GM12875 (cell line): ENCODE data around the gene TBC1D19.

ENCODE experiments used
- H3K4me3 ChIP-seq: one replicate; pipeline ENCODE4 v1.5.1; 2011; ENCODE audit warnings: low read depth, low read length, control low read depth
- TF ChIP-seq, protein P1 (sequence below): IDR thresholded peaks from 2 replicates; pipeline ENCODE4 v1.5.1; 2011; ENCODE audit warnings: low read depth, mild to moderate bottlenecking, control low read depth, inconsistent platforms, low read length, moderate library complexity, borderline replicate concordance; ENCODE audit not compliant: insufficient read depth

The TBC1D19 gene

DNA sequence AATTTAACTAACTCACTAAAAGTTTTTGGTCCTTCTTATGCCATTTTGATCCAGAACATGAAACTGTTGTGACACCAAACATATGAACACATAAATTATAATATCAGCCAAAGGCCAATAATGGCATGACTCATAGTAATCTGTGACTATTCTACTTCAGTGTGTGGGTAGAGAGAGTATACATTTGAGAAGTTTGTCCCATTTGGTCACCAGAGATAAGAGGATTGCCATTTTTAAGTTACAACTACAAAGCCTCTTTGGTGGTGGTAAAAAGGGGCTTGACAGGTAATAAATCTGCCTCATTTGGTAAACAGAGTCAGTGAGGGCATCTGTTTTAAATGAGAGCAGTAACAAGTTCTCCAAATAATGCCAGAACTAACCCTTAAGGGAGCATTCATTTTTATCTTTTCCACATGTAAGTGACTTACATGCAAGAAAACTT is 117.9 kb downstream of the TBC1D19 start:
- TF ChIP-seq, protein P1, sequence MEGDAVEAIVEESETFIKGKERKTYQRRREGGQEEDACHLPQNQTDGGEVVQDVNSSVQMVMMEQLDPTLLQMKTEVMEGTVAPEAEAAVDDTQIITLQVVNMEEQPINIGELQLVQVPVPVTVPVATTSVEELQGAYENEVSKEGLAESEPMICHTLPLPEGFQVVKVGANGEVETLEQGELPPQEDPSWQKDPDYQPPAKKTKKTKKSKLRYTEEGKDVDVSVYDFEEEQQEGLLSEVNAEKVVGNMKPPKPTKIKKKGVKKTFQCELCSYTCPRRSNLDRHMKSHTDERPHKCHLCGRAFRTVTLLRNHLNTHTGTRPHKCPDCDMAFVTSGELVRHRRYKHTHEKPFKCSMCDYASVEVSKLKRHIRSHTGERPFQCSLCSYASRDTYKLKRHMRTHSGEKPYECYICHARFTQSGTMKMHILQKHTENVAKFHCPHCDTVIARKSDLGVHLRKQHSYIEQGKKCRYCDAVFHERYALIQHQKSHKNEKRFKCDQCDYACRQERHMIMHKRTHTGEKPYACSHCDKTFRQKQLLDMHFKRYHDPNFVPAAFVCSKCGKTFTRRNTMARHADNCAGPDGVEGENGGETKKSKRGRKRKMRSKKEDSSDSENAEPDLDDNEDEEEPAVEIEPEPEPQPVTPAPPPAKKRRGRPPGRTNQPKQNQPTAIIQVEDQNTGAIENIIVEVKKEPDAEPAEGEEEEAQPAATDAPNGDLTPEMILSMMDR, result no peak
- no peak overlapping the region for H3K4me3 ChIP-seq

DNA sequence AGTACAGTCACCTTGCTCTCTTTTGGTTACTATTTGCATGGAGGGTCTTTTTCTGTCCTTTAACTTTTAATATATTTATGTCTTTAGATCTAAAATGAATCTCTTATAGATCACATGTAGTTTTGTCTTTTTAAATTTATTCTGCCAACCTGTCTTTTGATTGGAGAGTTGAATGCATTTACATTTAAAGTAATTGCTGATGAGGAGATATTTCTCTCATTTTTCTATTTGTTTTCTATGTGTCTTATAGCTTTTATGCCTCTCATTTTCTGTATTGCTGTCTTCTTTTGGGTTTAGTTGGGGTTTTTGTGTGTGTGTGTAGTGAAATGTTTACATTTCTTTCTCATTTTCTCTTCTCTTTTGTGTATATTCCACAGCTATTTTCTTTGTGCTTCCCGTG is 123.5 kb downstream of the TBC1D19 start:
- no peak overlapping the region for H3K4me3 ChIP-seq
- TF ChIP-seq, protein P1, result no peak

DNA sequence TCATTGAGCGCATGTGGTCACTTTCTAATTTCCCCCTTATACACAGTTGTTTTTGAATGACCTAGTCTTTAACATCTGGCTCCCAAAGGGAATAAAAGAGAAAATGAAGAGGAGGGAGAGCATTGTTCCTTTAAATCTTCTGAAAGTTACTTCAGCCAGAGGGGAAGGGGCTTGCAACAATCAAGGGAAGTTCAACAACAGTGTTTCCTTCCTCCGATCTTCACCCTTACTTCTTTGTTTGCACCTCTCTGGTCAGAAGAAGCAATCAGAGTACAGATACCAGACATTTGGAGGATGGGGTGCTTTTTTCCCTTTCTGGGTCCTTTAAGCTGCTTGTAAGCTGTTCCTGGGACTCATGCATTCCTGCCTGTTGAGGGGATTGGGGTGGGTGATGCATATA is 125.4 kb downstream of the TBC1D19 start:
- H3K4me3 ChIP-seq, result no peak overlapping the region
- TF ChIP-seq, protein P1, result no peak

DNA sequence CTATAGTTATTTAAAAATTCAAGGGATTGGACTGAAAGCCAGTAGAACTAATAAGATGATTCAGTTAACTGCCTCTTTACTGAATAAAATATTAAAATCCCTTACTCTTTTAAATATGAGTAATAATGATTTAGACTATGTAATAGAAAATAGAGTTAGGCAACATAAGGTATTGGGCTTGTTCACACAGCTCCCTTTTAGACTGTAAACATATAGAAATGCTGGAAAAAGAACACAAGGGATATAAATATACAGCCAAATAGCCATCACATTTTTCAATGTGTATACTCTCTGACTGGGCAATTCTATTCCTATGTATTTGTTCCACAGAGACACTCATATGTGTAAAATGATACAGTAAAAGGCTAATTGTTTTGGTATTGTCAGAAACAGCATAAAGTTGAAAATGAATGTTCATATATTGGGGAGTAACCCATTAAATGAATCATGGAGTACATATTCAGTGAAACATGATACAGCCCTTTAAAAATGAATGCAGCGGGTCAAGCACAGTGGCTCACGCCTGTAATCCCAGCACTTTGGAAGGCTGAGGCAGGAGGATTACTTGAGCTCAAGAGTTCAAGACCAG is 129.8 kb downstream of the TBC1D19 start:
- TF ChIP-seq, protein P1, result no peak
- H3K4me3 ChIP-seq, result no peak overlapping the region

DNA sequence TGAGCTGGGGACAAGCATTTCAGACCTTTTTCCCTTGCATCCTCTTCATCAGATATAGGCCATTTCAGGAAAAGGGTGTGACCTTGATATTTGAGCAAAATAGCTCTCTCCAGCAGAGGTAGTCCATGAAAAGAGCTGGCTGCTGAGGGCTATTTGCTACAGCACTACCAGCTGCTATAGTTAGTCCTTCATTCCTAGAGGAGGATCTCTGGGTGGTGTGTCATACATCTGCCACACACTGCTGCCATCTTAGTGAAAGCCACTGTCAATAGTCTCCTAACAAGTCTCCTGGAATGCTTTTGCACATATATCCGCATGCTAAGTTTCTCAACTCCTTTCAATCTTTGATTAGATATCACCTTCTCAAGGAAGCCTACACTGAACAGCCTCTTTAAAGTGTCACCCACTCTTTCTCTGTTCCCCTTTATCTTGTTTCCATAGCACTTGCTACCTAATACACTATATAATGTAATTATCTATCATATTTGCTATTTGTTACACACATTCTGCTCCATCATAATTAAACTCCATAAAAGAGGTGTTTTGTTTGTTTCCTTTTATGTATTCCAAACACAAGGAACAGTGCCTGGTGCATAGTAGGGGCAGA is 131.9 kb downstream of the TBC1D19 start:
- TF ChIP-seq, protein P1, result no peak
- H3K4me3 ChIP-seq, result no peak overlapping the region

DNA sequence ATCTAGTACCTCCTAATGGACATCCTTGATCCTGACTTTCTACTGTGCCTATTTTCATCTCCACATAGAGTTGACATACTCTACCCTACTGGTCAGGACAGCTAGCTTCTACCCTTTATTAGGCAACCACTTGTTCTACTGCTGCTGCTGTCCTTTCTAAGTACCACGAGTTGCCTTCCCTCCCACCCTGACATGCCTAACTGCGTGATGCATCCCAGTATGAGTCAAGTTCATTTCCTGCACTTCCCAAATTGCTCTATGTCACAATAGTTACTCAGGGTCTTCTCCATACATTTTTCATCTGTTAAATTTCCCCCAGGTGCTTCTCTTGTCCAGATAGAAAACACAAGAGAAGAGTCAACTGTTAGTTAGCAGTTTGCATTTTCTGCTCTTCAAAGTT is 133.4 kb downstream of the TBC1D19 start:
- no peak overlapping the region for H3K4me3 ChIP-seq
- TF ChIP-seq, protein P1, result no peak

DNA sequence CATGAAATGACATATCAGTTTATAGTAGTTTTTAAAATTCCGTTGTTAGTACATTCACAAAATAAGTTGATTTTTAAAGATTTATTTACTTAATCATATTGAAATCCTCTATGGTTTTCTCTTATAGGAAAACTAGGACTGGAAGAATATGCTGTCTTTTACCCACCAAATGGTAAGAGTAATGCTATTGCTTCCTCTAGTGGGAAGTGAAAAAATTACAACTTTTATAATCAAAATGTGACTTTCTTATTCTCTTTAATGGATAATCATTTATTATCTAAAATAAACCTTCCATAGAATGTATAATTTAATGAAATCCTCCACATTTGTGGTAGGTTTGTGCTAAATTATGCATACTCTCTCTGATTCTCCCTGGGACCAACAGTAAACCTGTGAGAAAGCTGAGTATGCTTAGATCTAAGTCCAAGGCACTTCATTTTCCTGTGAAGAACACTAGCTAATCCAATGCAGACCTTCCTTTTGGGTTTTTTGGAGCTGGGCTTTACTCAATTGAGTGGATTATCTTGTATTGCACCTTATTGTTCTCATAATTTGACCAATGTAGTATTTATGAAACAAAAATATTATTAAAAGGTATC is 136.2 kb downstream of the TBC1D19 start:
- H3K4me3 ChIP-seq, result no peak overlapping the region
- TF ChIP-seq, protein P1, result no peak
